ENCODE data around the gene HERPUD1. TPM values are rescaled to one million over a fixed set of nuclear protein-coding genes. Genes with fewer than 3 reads are reported as not detected.

The HERPUD1 gene
- total RNA-seq, 3 donors from 2014 or later (not counting 1 experiment from before 2014, with no cell fraction given): 181 to 266 (median 243) TPM

DNA sequence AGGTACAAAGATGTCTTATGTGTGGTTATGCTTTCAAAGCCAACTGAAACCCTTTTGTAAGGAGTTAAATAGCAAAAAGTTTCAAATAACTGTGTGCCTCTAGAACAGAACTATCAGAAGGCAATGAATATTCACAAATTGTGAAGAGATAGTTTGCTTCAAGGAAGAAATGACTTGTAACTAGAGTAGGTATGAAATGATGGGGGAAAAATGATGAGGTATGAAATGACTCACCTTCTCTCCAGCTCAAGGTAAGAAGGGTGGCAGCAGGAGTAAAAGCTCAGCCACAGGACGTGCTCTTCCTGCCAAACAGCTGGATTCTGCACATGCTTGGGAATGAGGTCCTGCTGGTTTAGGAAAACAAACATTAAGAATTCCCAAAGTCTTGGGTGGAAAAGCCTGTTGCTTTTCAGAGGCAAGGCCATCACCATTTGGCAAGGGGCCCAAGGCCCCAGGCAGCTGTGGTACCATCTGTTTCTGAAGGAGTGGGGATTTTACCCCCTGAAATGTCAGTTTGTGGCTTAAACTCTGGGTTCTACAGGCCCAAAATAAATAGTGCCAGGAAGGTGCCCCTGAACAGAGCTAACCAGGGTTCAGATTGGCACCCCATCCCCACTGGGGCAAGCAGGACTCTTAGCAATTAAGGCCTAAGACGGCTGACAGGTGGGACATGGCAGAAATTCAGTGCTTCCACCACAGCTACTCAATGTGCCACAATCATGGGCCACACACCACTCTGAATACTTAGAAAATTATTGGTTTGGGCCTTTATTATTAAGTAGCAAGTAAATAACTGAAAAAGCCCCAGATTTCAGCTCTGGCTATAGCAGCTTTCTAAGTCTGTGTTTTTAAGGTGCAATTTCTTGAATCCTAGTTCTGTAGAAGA is 13.3 kb downstream of the HERPUD1 start:
- Mint-ChIP-seq H3K27me3 (ENCODE audit: low read depth in 2 of 2) (no peaks in the 10 kb centered on the region), H3K36me3 (no peaks in the 10 kb centered on the region), H3K9me3 (no peaks in the 10 kb centered on the region), H3K4me1 (peaks cover 0 to 9% of the 10 kb centered on the region in 2 donors), H3K27ac (peak overlapping the region in 1 of 2 donors; percentile 43), H3K4me3 (no peak overlapping the region)
- Histone ChIP-seq H3K4me3 (ENCODE audit: low read length) (no peak overlapping the region), H3K27ac (ENCODE audit: low read length) (no peak overlapping the region), H3K36me3 (ENCODE audit: control insufficient read depth, insufficient read depth, low read length) (peaks cover 67% of the 10 kb centered on the region), H3K4me1 (ENCODE audit: control insufficient read depth, insufficient read depth, low read length) (peaks cover 1% of the 10 kb centered on the region), H3K9me3 (ENCODE audit: control insufficient read depth, insufficient read depth, low read length) (no peaks in the 10 kb centered on the region), H3K27me3 (ENCODE audit: control insufficient read depth, insufficient read depth, low read length) (no peaks in the 10 kb centered on the region)
- intact Hi-C loops (cut with micrococcal nuclease): no loop called here
- DNase-seq (no peak), ATAC-seq (peak in 1 of 3 donors; percentile 6)
- WGBS (ENCODE audit: insufficient coverage): 73% methylated on average over 2 of the region's 2 CpGs
- TF ChIP-seq, protein P1, sequence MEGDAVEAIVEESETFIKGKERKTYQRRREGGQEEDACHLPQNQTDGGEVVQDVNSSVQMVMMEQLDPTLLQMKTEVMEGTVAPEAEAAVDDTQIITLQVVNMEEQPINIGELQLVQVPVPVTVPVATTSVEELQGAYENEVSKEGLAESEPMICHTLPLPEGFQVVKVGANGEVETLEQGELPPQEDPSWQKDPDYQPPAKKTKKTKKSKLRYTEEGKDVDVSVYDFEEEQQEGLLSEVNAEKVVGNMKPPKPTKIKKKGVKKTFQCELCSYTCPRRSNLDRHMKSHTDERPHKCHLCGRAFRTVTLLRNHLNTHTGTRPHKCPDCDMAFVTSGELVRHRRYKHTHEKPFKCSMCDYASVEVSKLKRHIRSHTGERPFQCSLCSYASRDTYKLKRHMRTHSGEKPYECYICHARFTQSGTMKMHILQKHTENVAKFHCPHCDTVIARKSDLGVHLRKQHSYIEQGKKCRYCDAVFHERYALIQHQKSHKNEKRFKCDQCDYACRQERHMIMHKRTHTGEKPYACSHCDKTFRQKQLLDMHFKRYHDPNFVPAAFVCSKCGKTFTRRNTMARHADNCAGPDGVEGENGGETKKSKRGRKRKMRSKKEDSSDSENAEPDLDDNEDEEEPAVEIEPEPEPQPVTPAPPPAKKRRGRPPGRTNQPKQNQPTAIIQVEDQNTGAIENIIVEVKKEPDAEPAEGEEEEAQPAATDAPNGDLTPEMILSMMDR (IDR thresholded peaks at IDR 0.05): no peak

DNA sequence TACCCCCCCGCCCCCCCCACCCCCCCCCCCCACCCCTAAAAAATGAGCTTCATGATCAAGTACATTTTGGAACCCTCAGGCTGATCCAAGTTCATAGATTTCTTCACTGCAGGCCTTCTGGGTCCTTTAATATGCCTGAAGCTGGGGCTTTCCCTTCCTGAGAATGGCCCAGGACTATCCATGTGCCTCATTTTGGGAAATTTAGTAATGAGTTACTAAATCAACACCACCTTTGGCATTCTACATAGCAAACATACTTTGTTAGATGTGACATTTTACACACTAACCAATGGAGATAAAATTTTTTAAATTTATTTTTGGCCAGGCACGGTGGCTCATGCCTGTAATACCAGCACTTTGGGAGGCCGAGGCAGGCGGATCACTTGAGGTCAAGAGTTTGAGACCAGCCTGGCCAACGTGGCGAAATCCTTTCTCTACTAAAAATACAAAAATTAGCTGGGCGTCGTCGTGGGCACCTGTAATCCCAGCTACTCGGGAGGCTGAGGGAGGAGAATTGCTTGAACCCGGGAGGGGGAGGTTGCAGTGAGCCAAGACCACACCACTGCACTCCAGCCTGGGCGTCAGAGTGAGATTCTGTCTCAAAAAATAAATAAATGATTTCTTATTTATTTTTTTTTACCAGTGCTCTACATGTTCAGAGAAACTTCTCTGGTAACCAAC is 14.0 kb downstream of the HERPUD1 start:
- peaks cover 61% of the 10 kb centered on the region for H3K36me3 ChIP-seq (ENCODE audit: control insufficient read depth, insufficient read depth, low read length)
- ATAC-seq: no peak
- no peaks in the 10 kb centered on the region for H3K9me3 ChIP-seq (ENCODE audit: control insufficient read depth, insufficient read depth, low read length)
- peak overlapping the region in 1 of 2 donors; percentile 31 for H3K27ac Mint-ChIP-seq
- H3K9me3 Mint-ChIP-seq: no peaks in the 10 kb centered on the region
- no peak overlapping the region for H3K4me3 ChIP-seq (ENCODE audit: low read length)
- intact Hi-C loops (cut with micrococcal nuclease): no loop called here
- WGBS (ENCODE audit: insufficient coverage): 96% methylated on average over 10 of the region's 12 CpGs
- H3K4me3 Mint-ChIP-seq: no peak overlapping the region
- H3K4me1 ChIP-seq (ENCODE audit: control insufficient read depth, insufficient read depth, low read length): peaks cover 9% of the 10 kb centered on the region
- H3K27ac ChIP-seq (ENCODE audit: low read length): no peak overlapping the region
- H3K27me3 ChIP-seq (ENCODE audit: control insufficient read depth, insufficient read depth, low read length): no peaks in the 10 kb centered on the region
- H3K4me1 Mint-ChIP-seq: peaks cover 6 to 17% of the 10 kb centered on the region in 2 donors
- H3K27me3 Mint-ChIP-seq (ENCODE audit: low read depth in 2 of 2): no peaks in the 10 kb centered on the region
- no peaks in the 10 kb centered on the region for H3K36me3 Mint-ChIP-seq
- DNase-seq: no peak
- TF ChIP-seq, protein P1 (IDR thresholded peaks at IDR 0.05): no peak

DNA sequence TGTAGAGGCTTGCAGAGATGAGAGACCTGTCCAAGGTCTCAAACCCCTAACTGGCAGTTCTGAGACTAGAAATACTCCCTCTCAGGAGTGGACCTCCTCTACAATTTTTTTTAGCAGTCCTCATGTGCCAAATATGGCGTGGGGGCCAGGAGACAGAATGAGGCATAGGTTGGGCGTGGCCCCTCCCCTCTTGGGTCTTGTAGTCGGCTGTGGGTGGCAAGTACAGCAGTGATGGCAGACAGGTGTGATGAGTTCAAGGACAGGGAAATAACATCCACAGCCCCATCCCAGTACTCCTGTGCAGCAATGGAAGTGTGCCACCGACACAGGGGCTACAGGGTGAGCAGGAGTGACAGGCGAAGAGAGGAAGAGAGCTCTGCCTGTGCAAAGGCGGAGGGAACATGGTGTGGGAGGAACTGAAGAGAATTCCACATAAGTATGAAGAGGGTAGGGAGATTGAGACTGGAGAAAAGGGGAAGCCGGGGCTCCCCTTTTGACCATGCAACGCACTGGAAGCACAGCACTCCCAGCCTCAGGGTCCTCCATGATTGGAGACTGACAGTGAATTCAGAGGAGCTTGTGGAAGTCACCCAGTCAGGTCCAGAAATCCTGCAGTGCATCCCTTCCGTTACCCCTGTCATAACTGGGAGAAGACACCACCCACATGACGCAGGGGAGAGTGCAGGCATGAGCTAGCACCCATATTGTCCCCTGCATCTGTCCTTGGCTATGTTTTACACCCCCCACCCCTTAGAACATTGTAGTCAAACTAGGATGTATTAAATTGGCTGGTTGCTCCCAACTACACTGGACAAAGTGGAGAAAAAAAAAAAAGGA is 15.0 kb downstream of the HERPUD1 start:
- Mint-ChIP-seq H3K27ac (peak overlapping the region; percentile 16 to 70), H3K27me3 (ENCODE audit: low read depth in 2 of 2) (no peaks in the 10 kb centered on the region), H3K4me3 (no peak overlapping the region), H3K4me1 (peaks cover 10 to 24% of the 10 kb centered on the region in 2 donors), H3K36me3 (no peaks in the 10 kb centered on the region), H3K9me3 (no peaks in the 10 kb centered on the region)
- Histone ChIP-seq H3K27ac (ENCODE audit: low read length) (no peak overlapping the region), H3K27me3 (ENCODE audit: control insufficient read depth, insufficient read depth, low read length) (no peaks in the 10 kb centered on the region), H3K9me3 (ENCODE audit: control insufficient read depth, insufficient read depth, low read length) (no peaks in the 10 kb centered on the region), H3K4me1 (ENCODE audit: control insufficient read depth, insufficient read depth, low read length) (peaks cover 15% of the 10 kb centered on the region), H3K36me3 (ENCODE audit: control insufficient read depth, insufficient read depth, low read length) (peaks cover 51% of the 10 kb centered on the region), H3K4me3 (ENCODE audit: low read length) (no peak overlapping the region)
- TF ChIP-seq, protein P1 (IDR thresholded peaks at IDR 0.05): no peak
- intact Hi-C loops (cut with micrococcal nuclease): no loop called here
- peak in 1 of 3 donors; percentile 11 for ATAC-seq
- WGBS (ENCODE audit: insufficient coverage): 85% methylated on average over 10 of the region's 10 CpGs
- DNase-seq: no peak

All from natural killer cell (primary cell).